ENCODE data around the gene MT4. TPM values are rescaled to one million over a fixed set of nuclear protein-coding genes. Genes with fewer than 3 reads are reported as not detected.

MT4 gene
- total RNA-seq, 1 experiment from 2014 or later: not detected

GRCh38 chr16:56559109-56559508 is 5.8 kb upstream of the MT4 start:
- BruUV-seq (replicated peaks): no TSS peak
- intact Hi-C loops (cut with micrococcal nuclease; ENCODE audit: unreplicated experiment): no loop called here

GRCh38 chr16:56560447-56560846 is 4.4 kb upstream of the MT4 start:
- Mint-ChIP-seq H3K4me1 (ENCODE audit: low read depth, unreplicated experiment) (no peaks in the 10 kb centered on the region), H3K27ac (ENCODE audit: unreplicated experiment) (no peak overlapping the region), H3K9me3 (ENCODE audit: low read depth, unreplicated experiment) (no peaks in the 10 kb centered on the region), H3K27me3 (ENCODE audit: unreplicated experiment) (peaks cover 72% of the 10 kb centered on the region), H3K36me3 (ENCODE audit: insufficient read depth, unreplicated experiment) (no peaks in the 10 kb centered on the region), H3K4me3 (ENCODE audit: low read depth, unreplicated experiment) (no peak overlapping the region)
- DNase-seq: no peak
- CTCF ChIA-PET: no interaction called here
- BruUV-seq (replicated peaks): no TSS peak
- no peak for TF ChIP-seq CTCF (IDR thresholded peaks at IDR 0.05; ENCODE audit: unreplicated experiment)
- intact Hi-C loops (cut with micrococcal nuclease; ENCODE audit: unreplicated experiment): no loop called here

More at GRCh38 chr16:56559109-56559508, 5.8 kb upstream of the MT4 start:
- Mint-ChIP-seq H3K9me3 (ENCODE audit: low read depth, unreplicated experiment) (no peaks in the 10 kb centered on the region), H3K4me1 (ENCODE audit: low read depth, unreplicated experiment) (no peaks in the 10 kb centered on the region), H3K27me3 (ENCODE audit: unreplicated experiment) (peaks cover 72% of the 10 kb centered on the region), H3K4me3 (ENCODE audit: low read depth, unreplicated experiment) (no peak overlapping the region), H3K27ac (ENCODE audit: unreplicated experiment) (no peak overlapping the region), H3K36me3 (ENCODE audit: insufficient read depth, unreplicated experiment) (no peaks in the 10 kb centered on the region)
- TF ChIP-seq CTCF (IDR thresholded peaks at IDR 0.05; ENCODE audit: unreplicated experiment): no peak
- CTCF ChIA-PET: no interaction called here
- no peak for DNase-seq

- DNase-seq: no peak
- no peaks in the 10 kb centered on the region for H3K4me1 Mint-ChIP-seq (ENCODE audit: low read depth, unreplicated experiment)
- intact Hi-C loops (cut with micrococcal nuclease; ENCODE audit: unreplicated experiment): no loop called here
- no TSS peak for BruUV-seq (replicated peaks)
- H3K27me3 Mint-ChIP-seq (ENCODE audit: unreplicated experiment): peaks cover 76% of the 10 kb centered on the region
- H3K9me3 Mint-ChIP-seq (ENCODE audit: low read depth, unreplicated experiment): no peaks in the 10 kb centered on the region
- CTCF ChIA-PET: no interaction called here
- no peak overlapping the region for H3K4me3 Mint-ChIP-seq (ENCODE audit: low read depth, unreplicated experiment)
- TF ChIP-seq CTCF (IDR thresholded peaks at IDR 0.05; ENCODE audit: unreplicated experiment): no peak
- H3K36me3 Mint-ChIP-seq (ENCODE audit: insufficient read depth, unreplicated experiment): no peaks in the 10 kb centered on the region
- no peak overlapping the region for H3K27ac Mint-ChIP-seq (ENCODE audit: unreplicated experiment)
Measured at GRCh38 chr16:56561126-56561525, 3.7 kb upstream of the MT4 start.

- DNase-seq: no peak
- intact Hi-C loops (cut with micrococcal nuclease; ENCODE audit: unreplicated experiment): no loop called here
- Mint-ChIP-seq H3K36me3 (ENCODE audit: insufficient read depth, unreplicated experiment) (no peaks in the 10 kb centered on the region), H3K27me3 (ENCODE audit: unreplicated experiment) (peaks cover 75% of the 10 kb centered on the region), H3K4me1 (ENCODE audit: low read depth, unreplicated experiment) (no peaks in the 10 kb centered on the region), H3K27ac (ENCODE audit: unreplicated experiment) (no peak overlapping the region), H3K9me3 (ENCODE audit: low read depth, unreplicated experiment) (no peaks in the 10 kb centered on the region), H3K4me3 (ENCODE audit: low read depth, unreplicated experiment) (no peak overlapping the region)
- CTCF ChIA-PET: interaction anchor here (0.8 kb wide), 1 partner anchor 31 kb away, joined by 3 read pairs; no protein-coding TSS in a partner anchor
- BruUV-seq (replicated peaks): no TSS peak
- no peak for TF ChIP-seq CTCF (IDR thresholded peaks at IDR 0.05; ENCODE audit: unreplicated experiment)
Measured at GRCh38 chr16:56569971-56570370, 5.1 kb downstream of the MT4 start.

Data from Calu3 (cell line).